SK-N-SH treated with all-trans-retinoic acid at 6 μM for 48 hours (cell line): ENCODE measurements around the gene FATE1.

Experiments
- CREB5 ChIP-seq: fragments of 250-450 bp; sonication (Bioruptor Pico); IDR thresholded peaks from 2 replicates; pipeline ENCODE4 v1.5.1; 2020; ENCODE audit warnings: low read depth, mild to moderate bottlenecking, moderate library complexity
- CSDC2 ChIP-seq: fragments of 250-450 bp; sonication (Bioruptor Pico); IDR thresholded peaks from 2 replicates; pipeline ENCODE4 v1.5.0; 2020; ENCODE audit warnings: mild to moderate bottlenecking, moderate library complexity
- CSRNP3 ChIP-seq: fragments of 250-450 bp; sonication (Bioruptor Pico); IDR thresholded peaks from 2 replicates; pipeline ENCODE4 v1.5.1; 2021; ENCODE audit warnings: mild to moderate bottlenecking, moderate library complexity
- PATZ1 ChIP-seq: fragments of 250-450 bp; sonication (Bioruptor Pico); IDR thresholded peaks from 2 replicates; pipeline ENCODE4 v1.8.0; 2020; ENCODE audit warnings: mild to moderate bottlenecking, moderate library complexity, borderline replicate concordance
- RARB ChIP-seq: fragments of 250-450 bp; sonication (Bioruptor Pico); IDR thresholded peaks from 2 replicates; pipeline ENCODE4 v1.8.0; 2021; ENCODE audit warnings: mild to moderate bottlenecking, moderate library complexity
- SNAI2 ChIP-seq: fragments of 250-450 bp; sonication (Bioruptor Pico); IDR thresholded peaks from 2 replicates; pipeline ENCODE4 v1.5.0; 2020; ENCODE audit warnings: mild to moderate bottlenecking, moderate library complexity
- TSHZ2 ChIP-seq: fragments of 250-450 bp; sonication (Bioruptor Pico); IDR thresholded peaks from 2 replicates; pipeline ENCODE4 v1.5.0; 2020; ENCODE audit warnings: mild to moderate bottlenecking, moderate library complexity
- ZC3H10 ChIP-seq: fragments of 250-450 bp; sonication (Bioruptor Pico); IDR thresholded peaks from 2 replicates; pipeline ENCODE4 v1.5.1; 2021; ENCODE audit warnings: mild to moderate bottlenecking, moderate library complexity
- ZFP30 ChIP-seq: fragments of 450-650 bp; formaldehyde crosslinking; IDR thresholded peaks from 2 replicates; pipeline ENCODE4 v1.5.0; 2022; ENCODE audit warnings: mild to moderate bottlenecking, moderate library complexity

- TF ChIP-seq CSDC2 (no peak), PATZ1 (CRISPR knock-in tag) (no peak), RARB (CRISPR knock-in tag) (no peak), CSRNP3 (CRISPR knock-in tag) (no peak), ZC3H10 (no peak), TSHZ2 (CRISPR knock-in tag) (no peak), CREB5 (CRISPR knock-in tag) (no peak), ZFP30 (no peak), SNAI2 (CRISPR knock-in tag) (no peak)
Observed at GRCh38 chrX:151737494-151737893, 21.7 kb downstream of the FATE1 start.
